PFSK-1 (cell line): Measurements from ENCODE around the gene CYP26B1.

Source experiments
- FOXP2 ChIP-seq: optimal IDR thresholded peaks from 2 replicates; pipeline ENCODE3; 2011; ENCODE audit warnings: borderline replicate concordance, control low read depth, inconsistent platforms; ENCODE audit not compliant: insufficient read depth; ENCODE audit errors: extremely low read length, extremely low read depth
- POLR2AphosphoS5 ChIP-seq: IDR thresholded peaks from 2 replicates; pipeline ENCODE4 v1.6.1; 2012; ENCODE audit warnings: low read depth, mild to moderate bottlenecking, control low read depth, low read length, moderate library complexity
- SIN3A ChIP-seq: IDR thresholded peaks from 2 replicates; pipeline ENCODE4 v1.6.1; 2012; ENCODE audit warnings: mild to moderate bottlenecking, low read length, moderate library complexity, borderline replicate concordance; ENCODE audit not compliant: insufficient read depth
- TAF1 ChIP-seq: IDR thresholded peaks from 2 replicates; pipeline ENCODE4 v1.6.1; 2012; ENCODE audit warnings: low read length, control low read depth, borderline replicate concordance; ENCODE audit not compliant: insufficient read depth
- TF ChIP-seq, protein P1 (sequence below), 2 experiments: IDR thresholded peaks; 2 replicates each; pipeline versions ENCODE4 v1.6.1 to v1.8.0; 2011 to 2012; ENCODE audit warnings: low read depth in 2 of 2, low read length in 2 of 2, control low read depth in 1 of 2, inconsistent platforms in 1 of 2, mild to moderate bottlenecking in 1 of 2, moderate library complexity in 1 of 2; ENCODE audit not compliant: insufficient read depth in 1 of 2

Gene CYP26B1

DNA sequence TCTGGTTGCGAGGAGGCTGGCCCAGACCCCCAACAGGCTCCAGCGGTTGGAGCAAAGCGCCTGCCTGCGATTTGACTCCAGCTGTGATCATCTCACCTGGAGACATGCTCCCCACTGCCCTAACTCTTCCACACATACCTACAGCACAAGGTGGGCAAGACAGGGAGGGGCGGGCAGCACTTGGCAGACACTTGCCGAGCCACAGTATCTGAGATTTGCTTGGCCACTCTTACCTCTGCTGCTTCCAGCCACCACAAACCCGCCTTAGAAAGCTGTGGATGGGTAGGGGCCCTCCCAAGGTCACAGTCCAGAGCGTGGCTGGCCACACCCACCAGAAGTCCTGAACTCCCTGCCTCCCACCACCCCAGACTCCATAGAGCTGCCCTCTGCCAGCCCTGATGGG is 8.2 kb downstream of the CYP26B1 start:
- no peak for TF ChIP-seq POLR2AphosphoS5
- TF ChIP-seq SIN3A = no peak
- TF ChIP-seq TAF1 = no peak
- no peak for TF ChIP-seq FOXP2
- TF ChIP-seq, protein P1, sequence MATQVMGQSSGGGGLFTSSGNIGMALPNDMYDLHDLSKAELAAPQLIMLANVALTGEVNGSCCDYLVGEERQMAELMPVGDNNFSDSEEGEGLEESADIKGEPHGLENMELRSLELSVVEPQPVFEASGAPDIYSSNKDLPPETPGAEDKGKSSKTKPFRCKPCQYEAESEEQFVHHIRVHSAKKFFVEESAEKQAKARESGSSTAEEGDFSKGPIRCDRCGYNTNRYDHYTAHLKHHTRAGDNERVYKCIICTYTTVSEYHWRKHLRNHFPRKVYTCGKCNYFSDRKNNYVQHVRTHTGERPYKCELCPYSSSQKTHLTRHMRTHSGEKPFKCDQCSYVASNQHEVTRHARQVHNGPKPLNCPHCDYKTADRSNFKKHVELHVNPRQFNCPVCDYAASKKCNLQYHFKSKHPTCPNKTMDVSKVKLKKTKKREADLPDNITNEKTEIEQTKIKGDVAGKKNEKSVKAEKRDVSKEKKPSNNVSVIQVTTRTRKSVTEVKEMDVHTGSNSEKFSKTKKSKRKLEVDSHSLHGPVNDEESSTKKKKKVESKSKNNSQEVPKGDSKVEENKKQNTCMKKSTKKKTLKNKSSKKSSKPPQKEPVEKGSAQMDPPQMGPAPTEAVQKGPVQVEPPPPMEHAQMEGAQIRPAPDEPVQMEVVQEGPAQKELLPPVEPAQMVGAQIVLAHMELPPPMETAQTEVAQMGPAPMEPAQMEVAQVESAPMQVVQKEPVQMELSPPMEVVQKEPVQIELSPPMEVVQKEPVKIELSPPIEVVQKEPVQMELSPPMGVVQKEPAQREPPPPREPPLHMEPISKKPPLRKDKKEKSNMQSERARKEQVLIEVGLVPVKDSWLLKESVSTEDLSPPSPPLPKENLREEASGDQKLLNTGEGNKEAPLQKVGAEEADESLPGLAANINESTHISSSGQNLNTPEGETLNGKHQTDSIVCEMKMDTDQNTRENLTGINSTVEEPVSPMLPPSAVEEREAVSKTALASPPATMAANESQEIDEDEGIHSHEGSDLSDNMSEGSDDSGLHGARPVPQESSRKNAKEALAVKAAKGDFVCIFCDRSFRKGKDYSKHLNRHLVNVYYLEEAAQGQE (IDR thresholded peaks at IDR 0.05; ENCODE audit: insufficient read depth in 1 of 2, low read depth in 2 of 2, low read length in 2 of 2) = no peak

DNA sequence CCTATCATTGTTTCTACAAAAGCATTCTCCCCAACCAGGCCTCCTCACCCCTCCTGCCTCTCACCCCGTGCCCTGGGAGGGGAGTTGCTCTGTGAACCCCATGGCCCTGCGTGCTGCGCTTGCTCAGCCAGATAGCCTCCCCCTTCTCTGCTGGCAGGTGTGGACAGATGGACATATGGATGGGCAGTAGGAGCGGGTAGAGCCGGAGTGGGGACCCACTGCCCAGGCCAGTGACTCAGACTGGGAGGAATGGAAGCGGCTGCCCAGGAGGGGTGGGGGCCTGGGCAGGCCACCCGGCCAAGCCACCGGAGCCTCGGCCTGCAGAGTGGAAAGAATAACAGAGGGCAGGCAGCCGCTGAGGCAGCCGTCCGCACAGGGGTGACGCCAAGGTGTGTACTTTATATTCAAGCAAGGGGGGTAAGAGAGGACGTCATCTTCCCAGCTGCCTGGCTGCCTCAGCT is 8.7 kb downstream of the CYP26B1 start:
- TF ChIP-seq, protein P1 (IDR thresholded peaks at IDR 0.05; ENCODE audit: insufficient read depth in 1 of 2, low read depth in 2 of 2, low read length in 2 of 2) = no peak
- TF ChIP-seq SIN3A = no peak
- no peak for TF ChIP-seq FOXP2
- TF ChIP-seq POLR2AphosphoS5 = no peak
- no peak for TF ChIP-seq TAF1

DNA sequence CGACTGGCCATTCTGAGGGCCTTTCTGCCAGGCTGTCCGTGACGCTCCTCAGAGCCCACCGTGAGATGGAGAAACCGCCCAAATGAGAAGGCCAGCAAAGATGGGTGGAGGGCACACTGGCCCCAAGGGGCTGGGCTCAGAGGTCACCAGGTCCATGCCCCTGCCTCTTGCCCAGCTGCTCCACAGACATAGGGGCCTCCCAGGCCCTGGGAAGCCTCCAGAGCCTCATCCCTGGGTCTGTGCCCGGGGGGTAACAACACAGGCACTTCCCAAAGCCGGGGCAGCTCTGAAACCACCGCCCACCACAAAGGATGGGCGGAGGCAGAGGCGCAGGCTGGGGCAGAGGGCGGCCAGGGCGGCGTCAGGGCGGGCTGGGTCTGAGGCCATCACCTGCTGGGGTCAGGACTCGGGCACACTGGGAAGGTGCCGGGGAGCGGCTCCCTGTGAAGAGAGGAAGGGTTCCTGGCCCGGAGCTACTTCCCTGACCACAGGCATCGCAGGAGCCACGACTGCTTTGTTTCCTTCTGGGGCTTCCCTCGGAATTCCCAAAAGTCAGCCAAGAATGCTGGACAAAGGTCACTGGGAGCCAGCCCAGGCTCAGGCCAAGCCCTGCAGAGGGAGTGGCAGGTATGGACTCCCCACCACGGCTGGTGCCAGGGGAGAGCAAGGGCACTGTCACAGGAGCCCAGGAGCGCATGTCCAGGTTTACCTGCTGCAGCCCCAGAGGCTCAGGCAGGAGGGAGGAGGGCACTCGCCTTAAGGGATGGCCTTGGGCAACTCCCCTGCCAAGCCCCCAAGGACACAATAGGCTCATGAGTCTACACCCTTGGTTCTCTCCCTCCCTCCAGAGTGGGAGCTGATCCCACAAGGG is 9.4 kb downstream of the CYP26B1 start:
- TF ChIP-seq FOXP2 (no peak), TAF1 (no peak), SIN3A (no peak), POLR2AphosphoS5 (no peak)
- TF ChIP-seq, protein P1 (IDR thresholded peaks at IDR 0.05; ENCODE audit: insufficient read depth in 1 of 2, low read depth in 2 of 2, low read length in 2 of 2) = no peak

DNA sequence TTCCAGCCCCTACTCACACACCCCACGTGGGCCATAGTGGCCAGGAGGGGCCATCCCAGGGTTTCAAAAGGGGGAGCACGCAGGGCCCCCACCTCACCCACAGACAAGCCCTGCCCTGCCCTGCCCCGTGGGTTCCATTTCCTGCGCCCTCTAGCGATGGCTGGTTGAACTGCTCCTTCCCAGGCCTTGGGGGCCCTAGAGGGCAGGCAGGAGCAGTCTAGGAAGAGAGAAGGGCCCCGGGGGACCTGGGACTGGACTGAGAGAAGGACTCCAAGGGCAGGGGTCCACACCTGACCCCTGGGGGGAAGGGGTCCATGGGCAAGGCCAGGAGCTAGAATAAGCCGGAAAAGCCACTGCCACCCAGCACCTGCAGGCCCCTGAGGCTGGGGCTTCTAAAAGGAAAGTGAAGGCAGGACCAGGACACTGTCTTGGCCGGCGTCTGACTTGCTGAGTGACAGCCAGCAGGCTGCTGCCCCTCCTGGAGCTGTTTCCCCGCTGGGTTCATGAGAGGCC is 10.1 kb downstream of the CYP26B1 start:
- TF ChIP-seq TAF1 = no peak
- TF ChIP-seq, protein P1 (IDR thresholded peaks at IDR 0.05; ENCODE audit: insufficient read depth in 1 of 2, low read depth in 2 of 2, low read length in 2 of 2) = no peak
- TF ChIP-seq SIN3A = no peak
- TF ChIP-seq FOXP2 = no peak
- TF ChIP-seq POLR2AphosphoS5 = no peak
